ENCODE results near the gene C2CD4A. TPM values are rescaled to one million over a fixed set of nuclear protein-coding genes. Genes with fewer than 3 reads are reported as not detected.

Gene C2CD4A
- total RNA-seq, 1 donor: not detected

- Histone ChIP-seq H3K36me3 (ENCODE audit: insufficient read depth, low read length) (no peaks in the 10 kb centered on the region), H3K79me2 (ENCODE audit: insufficient read depth, low read length) (no peaks in the 10 kb centered on the region), H4K20me1 (ENCODE audit: insufficient read depth, low read length) (no peaks in the 10 kb centered on the region)
Measured at GRCh38 chr15:62105266-62105665, 38.5 kb downstream of the C2CD4A start.

GRCh38 chr15:62106096-62106495, 39.3 kb downstream of the C2CD4A start:
- no peaks in the 10 kb centered on the region for H3K27me3 ChIP-seq (ENCODE audit: insufficient read depth, low read length)
- H3K36me3 ChIP-seq (ENCODE audit: insufficient read depth, low read length): no peaks in the 10 kb centered on the region
- no peaks in the 10 kb centered on the region for H4K20me1 ChIP-seq (ENCODE audit: insufficient read depth, low read length)
- no peaks in the 10 kb centered on the region for H3K9me3 ChIP-seq (ENCODE audit: low read depth, low read length)
- no peak overlapping the region for H2AFZ ChIP-seq (ENCODE audit: low read length)
- H3K4me1 ChIP-seq (ENCODE audit: insufficient read depth, low read length): peaks cover 12% of the 10 kb centered on the region
- no peaks in the 10 kb centered on the region for H3K79me2 ChIP-seq (ENCODE audit: insufficient read depth, low read length)
- no peak for TF ChIP-seq CTCF (IDR thresholded peaks at IDR 0.05; ENCODE audit: extremely low read depth, low read depth, low read length)
- H3K4me3 ChIP-seq (ENCODE audit: insufficient read depth, low read length): no peak overlapping the region
- no peak overlapping the region for H3K4me2 ChIP-seq (ENCODE audit: insufficient read depth, low read length)
- DNase-seq (ENCODE audit: insufficient read length, low spot score, missing footprints): no peak
- no peak overlapping the region for H3K27ac ChIP-seq (ENCODE audit: low read depth, low read length)

More at GRCh38 chr15:62105266-62105665, 38.5 kb downstream of the C2CD4A start:
- Histone ChIP-seq H3K4me3 (ENCODE audit: insufficient read depth, low read length) (no peak overlapping the region), H3K27me3 (ENCODE audit: insufficient read depth, low read length) (no peaks in the 10 kb centered on the region), H3K4me1 (ENCODE audit: insufficient read depth, low read length) (peaks cover 6% of the 10 kb centered on the region), H3K27ac (ENCODE audit: low read depth, low read length) (no peak overlapping the region), H3K9me3 (ENCODE audit: low read depth, low read length) (no peaks in the 10 kb centered on the region), H2AFZ (ENCODE audit: low read length) (no peak overlapping the region), H3K4me2 (ENCODE audit: insufficient read depth, low read length) (no peak overlapping the region)
- TF ChIP-seq CTCF (IDR thresholded peaks at IDR 0.05; ENCODE audit: extremely low read depth, low read depth, low read length): no peak
- DNase-seq (ENCODE audit: insufficient read length, low spot score, missing footprints): no peak

GRCh38 chr15:62107571-62108121, 40.9 kb downstream of the C2CD4A start:
- Histone ChIP-seq H3K27me3 (ENCODE audit: insufficient read depth, low read length) (no peaks in the 10 kb centered on the region), H3K36me3 (ENCODE audit: insufficient read depth, low read length) (no peaks in the 10 kb centered on the region), H4K20me1 (ENCODE audit: insufficient read depth, low read length) (no peaks in the 10 kb centered on the region), H3K4me2 (ENCODE audit: insufficient read depth, low read length) (no peak overlapping the region), H3K79me2 (ENCODE audit: insufficient read depth, low read length) (no peaks in the 10 kb centered on the region), H3K4me3 (ENCODE audit: insufficient read depth, low read length) (no peak overlapping the region), H3K9me3 (ENCODE audit: low read depth, low read length) (no peaks in the 10 kb centered on the region), H2AFZ (ENCODE audit: low read length) (no peak overlapping the region), H3K27ac (ENCODE audit: low read depth, low read length) (no peak overlapping the region), H3K4me1 (ENCODE audit: insufficient read depth, low read length) (peaks cover 15% of the 10 kb centered on the region)
- TF ChIP-seq CTCF (IDR thresholded peaks at IDR 0.05; ENCODE audit: extremely low read depth, low read depth, low read length): no peak
- no peak for DNase-seq (ENCODE audit: insufficient read length, low spot score, missing footprints)

GRCh38 chr15:62108411-62108810, 41.6 kb downstream of the C2CD4A start:
- Histone ChIP-seq H3K9me3 (ENCODE audit: low read depth, low read length) (no peaks in the 10 kb centered on the region), H3K4me2 (ENCODE audit: insufficient read depth, low read length) (no peak overlapping the region), H3K4me3 (ENCODE audit: insufficient read depth, low read length) (no peak overlapping the region), H3K79me2 (ENCODE audit: insufficient read depth, low read length) (no peaks in the 10 kb centered on the region), H2AFZ (ENCODE audit: low read length) (no peak overlapping the region), H4K20me1 (ENCODE audit: insufficient read depth, low read length) (no peaks in the 10 kb centered on the region), H3K36me3 (ENCODE audit: insufficient read depth, low read length) (no peaks in the 10 kb centered on the region), H3K4me1 (ENCODE audit: insufficient read depth, low read length) (peaks cover 23% of the 10 kb centered on the region), H3K27me3 (ENCODE audit: insufficient read depth, low read length) (no peaks in the 10 kb centered on the region), H3K27ac (ENCODE audit: low read depth, low read length) (no peak overlapping the region)
- TF ChIP-seq CTCF (IDR thresholded peaks at IDR 0.05; ENCODE audit: extremely low read depth, low read depth, low read length): no peak
- DNase-seq (ENCODE audit: insufficient read length, low spot score, missing footprints): no peak
